ENCODE measurements around the gene HOXA3.

Gene HOXA3

GRCh38 chr7:27143023-27143949 lies 9.1 kb downstream of the HOXA3 start, which contains the start of gene HOXA5:
TSS of gene HOXA5 (minus strand) at chr7:27143681. CDS start at chr7:27143607, 74 bp downstream.
- no peak for DNase-seq (ENCODE audit: low read depth)

GRCh38 chr7:27142580-27143022 lies 9.8 kb downstream of the HOXA3 start:
- DNase-seq (ENCODE audit: low read depth), result no peak

GRCh38 chr7:27141923-27142579 lies 10.3 kb downstream of the HOXA3 start:
- no peak for DNase-seq (ENCODE audit: low read depth)

GRCh38 chr7:27141137-27141922 lies 11.1 kb downstream of the HOXA3 start:
- DNase-seq (ENCODE audit: low read depth), result no peak

- no peak for DNase-seq (ENCODE audit: low read depth)
Observed at GRCh38 chr7:27140126-27140857, 12.1 kb downstream of the HOXA3 start.

- no peak for DNase-seq (ENCODE audit: low read depth)
Observed at GRCh38 chr7:27139334-27140125, 12.9 kb downstream of the HOXA3 start.

GRCh38 chr7:27138985-27139333 lies 13.4 kb downstream of the HOXA3 start:
- DNase-seq (ENCODE audit: low read depth), result no peak

- DNase-seq (ENCODE audit: low read depth), result no peak
Observed at GRCh38 chr7:27138472-27138871, 13.9 kb downstream of the HOXA3 start.

- no peak for DNase-seq (ENCODE audit: low read depth)
Observed at GRCh38 chr7:27137640-27138315, 14.6 kb downstream of the HOXA3 start.

- DNase-seq (ENCODE audit: low read depth), result no peak
Observed at GRCh38 chr7:27134392-27134791, 18.0 kb downstream of the HOXA3 start.

GRCh38 chr7:27133409-27134231 lies 18.8 kb downstream of the HOXA3 start:
- no peak for DNase-seq (ENCODE audit: low read depth)

- no peak for DNase-seq (ENCODE audit: low read depth)
Observed at GRCh38 chr7:27132978-27133377, 19.4 kb downstream of the HOXA3 start.

- no peak for DNase-seq (ENCODE audit: low read depth)
Observed at GRCh38 chr7:27132214-27132613, 20.2 kb downstream of the HOXA3 start.

GRCh38 chr7:27131390-27131819 lies 21.0 kb downstream of the HOXA3 start:
- no peak for DNase-seq (ENCODE audit: low read depth)

GRCh38 chr7:27130540-27131389 lies 21.6 kb downstream of the HOXA3 start, which contains the start of gene HOXA4:
TSS of gene HOXA4 (minus strand) at chr7:27130757. CDS start at chr7:27130733, 24 bp downstream.
- DNase-seq (ENCODE audit: low read depth), result peak; percentile 57

GRCh38 chr7:27129729-27130539 lies 22.4 kb downstream of the HOXA3 start:
- no peak for DNase-seq (ENCODE audit: low read depth)
